ENCODE measurements around the gene CTNNA2.

DNA sequence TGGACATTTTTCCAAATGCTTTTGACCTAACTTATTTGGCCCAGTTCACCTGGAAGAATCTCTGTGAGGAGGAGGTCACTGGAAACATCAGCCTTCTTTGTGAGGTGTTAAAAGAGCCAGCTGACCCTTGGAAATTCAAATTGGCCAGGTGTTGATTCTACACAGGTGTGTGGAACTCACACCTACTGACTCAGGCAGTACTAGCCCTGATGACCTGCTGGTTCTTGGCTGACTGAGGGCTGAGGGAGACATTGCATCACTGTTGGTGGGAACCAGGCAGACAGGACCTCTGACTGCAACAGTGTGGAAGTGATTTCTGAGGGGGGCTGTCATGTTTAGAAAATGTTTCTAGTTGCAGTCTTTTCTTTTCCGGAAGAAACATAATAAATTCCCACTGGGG, 1033.9 kb downstream of the CTNNA2 start:
- TF ChIP-seq, protein P1, sequence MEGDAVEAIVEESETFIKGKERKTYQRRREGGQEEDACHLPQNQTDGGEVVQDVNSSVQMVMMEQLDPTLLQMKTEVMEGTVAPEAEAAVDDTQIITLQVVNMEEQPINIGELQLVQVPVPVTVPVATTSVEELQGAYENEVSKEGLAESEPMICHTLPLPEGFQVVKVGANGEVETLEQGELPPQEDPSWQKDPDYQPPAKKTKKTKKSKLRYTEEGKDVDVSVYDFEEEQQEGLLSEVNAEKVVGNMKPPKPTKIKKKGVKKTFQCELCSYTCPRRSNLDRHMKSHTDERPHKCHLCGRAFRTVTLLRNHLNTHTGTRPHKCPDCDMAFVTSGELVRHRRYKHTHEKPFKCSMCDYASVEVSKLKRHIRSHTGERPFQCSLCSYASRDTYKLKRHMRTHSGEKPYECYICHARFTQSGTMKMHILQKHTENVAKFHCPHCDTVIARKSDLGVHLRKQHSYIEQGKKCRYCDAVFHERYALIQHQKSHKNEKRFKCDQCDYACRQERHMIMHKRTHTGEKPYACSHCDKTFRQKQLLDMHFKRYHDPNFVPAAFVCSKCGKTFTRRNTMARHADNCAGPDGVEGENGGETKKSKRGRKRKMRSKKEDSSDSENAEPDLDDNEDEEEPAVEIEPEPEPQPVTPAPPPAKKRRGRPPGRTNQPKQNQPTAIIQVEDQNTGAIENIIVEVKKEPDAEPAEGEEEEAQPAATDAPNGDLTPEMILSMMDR (IDR thresholded peaks at IDR 0.05), result no peak
- no peak for TF ChIP-seq ZFX (IDR thresholded peaks at IDR 0.05; ENCODE audit: borderline replicate concordance)

Measured in 22Rv1 (cell line).